CD8-positive, alpha-beta memory T cell (primary cell): ENCODE data around the gene CD69. TPM values are rescaled to one million over a fixed set of nuclear protein-coding genes. Genes with fewer than 3 reads are reported as not detected.

Source experiments
- CTCF ChIA-PET: fragments of 350-600 bp; sonication (Branson Sonifier 250); formaldehyde crosslinking; loops from one replicate; lab custom pipeline; 2021; ENCODE audit warnings: antibody characterized with exemption; lab: Charles Lee
- POLR2A ChIA-PET: fragments of 350-600 bp; sonication (Branson Sonifier 250); formaldehyde crosslinking; loops from one replicate; lab custom pipeline; 2021; ENCODE audit warnings: antibody characterized with exemption; lab: Charles Lee
- DNase-seq, 5 donors: peaks; one replicate each; pipeline versions ENCODE4 v3.0.0 to v3.0.0-alpha.2; 2020 to 2022; ENCODE audit warnings: mixed read lengths in 1 of 5
- H3K27ac ChIP-seq: one replicate; pipeline ENCODE4 v1.7.0; 2013; ENCODE audit warnings: low read depth, mild to moderate bottlenecking, low read length, moderate library complexity
- H3K27me3 ChIP-seq: 2 replicates; pipeline ENCODE4 v1.7.0; 2013; ENCODE audit warnings: low read length, mild to moderate bottlenecking; ENCODE audit not compliant: insufficient read depth, poor library complexity, severe bottlenecking
- H3K36me3 ChIP-seq: 2 replicates; pipeline ENCODE4 v1.7.0; 2013; ENCODE audit warnings: mild to moderate bottlenecking, low read length, moderate library complexity; ENCODE audit not compliant: insufficient read depth
- H3K4me1 ChIP-seq: 2 replicates; pipeline ENCODE4 v1.7.0; 2013; ENCODE audit warnings: mild to moderate bottlenecking, low read length, moderate library complexity; ENCODE audit not compliant: insufficient read depth
- H3K4me3 ChIP-seq: 2 replicates; pipeline ENCODE4 v1.7.0; 2013; ENCODE audit warnings: mild to moderate bottlenecking, low read length
- H3K9me3 ChIP-seq: 2 replicates; pipeline ENCODE4 v1.7.0; 2013; ENCODE audit warnings: mild to moderate bottlenecking, low read length
- H3K27ac Mint-ChIP-seq, 8 donors: one replicate each; pipeline ENCODE4 v1.8.0; 2020 to 2021; ENCODE audit warnings: mixed read lengths in 8 of 8, mild to moderate bottlenecking in 6 of 8, inconsistent platforms in 3 of 8, moderate library complexity in 3 of 8
- H3K27me3 Mint-ChIP-seq, 2 donors: one replicate each; pipeline ENCODE4 v1.8.0; 2020 to 2021; ENCODE audit warnings: mixed read lengths in 2 of 2, mild to moderate bottlenecking in 1 of 2, moderate library complexity in 1 of 2
- H3K36me3 Mint-ChIP-seq, 3 donors: one replicate each; pipeline ENCODE4 v1.8.0; 2020 to 2021; ENCODE audit warnings: mixed read lengths in 3 of 3, inconsistent platforms in 1 of 3, mild to moderate bottlenecking in 1 of 3
- H3K4me1 Mint-ChIP-seq, 3 donors: one replicate each; pipeline ENCODE4 v1.8.0; 2020 to 2021; ENCODE audit warnings: mixed read lengths in 3 of 3, inconsistent platforms in 1 of 3, mild to moderate bottlenecking in 1 of 3
- H3K4me3 Mint-ChIP-seq, 7 donors: one replicate each; pipeline ENCODE4 v1.8.0; 2020 to 2021; ENCODE audit warnings: mixed read lengths in 7 of 7, mild to moderate bottlenecking in 6 of 7, moderate library complexity in 4 of 7, inconsistent platforms in 2 of 7
- H3K9me3 Mint-ChIP-seq, 5 donors: one replicate each; pipeline ENCODE4 v1.8.0; 2020 to 2022; ENCODE audit warnings: mixed read lengths in 5 of 5, mild to moderate bottlenecking in 3 of 5, moderate library complexity in 2 of 5, inconsistent platforms in 1 of 5
- polyA plus RNA-seq: library from polyadenylated mRNA; unstranded; fragments of 300-500 nt; fragmentation: Illumina TruSeq; gene quantifications from one replicate; pipeline ENCODE4 v1.2.3, GENCODE V29; 2021
- total RNA-seq, 2 experiments: library from RNA; stranded (reverse); gene quantifications; one replicate each; pipeline ENCODE4 v1.2.3, GENCODE V29; 2021

CD69 gene
- total and polyA plus RNA-seq, 3 experiments from 2014 or later = 66.8 to 253 (median 67.1) TPM

DNA sequence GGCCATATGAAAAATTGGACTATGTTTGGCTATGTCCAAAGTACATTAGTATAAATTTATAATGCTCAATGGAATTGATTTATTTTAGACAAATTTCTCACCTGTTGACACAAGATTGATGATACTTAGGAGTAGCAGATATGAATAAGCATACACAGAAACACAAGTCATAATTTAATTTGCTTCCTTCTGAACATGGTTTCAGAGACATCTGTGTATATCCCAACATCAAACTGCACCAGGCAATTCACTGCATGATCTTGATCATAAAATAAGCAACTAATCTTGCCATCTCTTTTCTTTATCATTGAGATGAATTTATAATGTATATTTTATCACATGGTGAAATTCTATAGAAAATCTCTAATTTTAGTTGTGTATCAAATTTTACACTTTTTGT is 31.6 kb downstream of the CD69 start:
- Mint-ChIP-seq H3K36me3 (no peaks in the 10 kb centered on the region), H3K4me1 (peaks cover 8 to 39% (median 13%) of the 10 kb centered on the region in 3 donors), H3K4me3 (no peak overlapping the region), H3K27me3 (peaks cover 0 to 5% of the 10 kb centered on the region in 2 donors), H3K9me3 (no peaks in the 10 kb centered on the region), H3K27ac (no peak overlapping the region)
- Histone ChIP-seq H3K27me3 (no peaks in the 10 kb centered on the region), H3K9me3 (no peaks in the 10 kb centered on the region), H3K4me3 (no peak overlapping the region), H3K27ac (no peak overlapping the region), H3K36me3 (no peaks in the 10 kb centered on the region), H3K4me1 (peaks cover 3% of the 10 kb centered on the region)
- DNase-seq = no peak
- POLR2A ChIA-PET = no interaction called here
- CTCF ChIA-PET = interaction anchor here (0.9 kb wide), 2 partner anchors 21 to 93 kb away, joined by 3 read pairs; no protein-coding TSS in a partner anchor

DNA sequence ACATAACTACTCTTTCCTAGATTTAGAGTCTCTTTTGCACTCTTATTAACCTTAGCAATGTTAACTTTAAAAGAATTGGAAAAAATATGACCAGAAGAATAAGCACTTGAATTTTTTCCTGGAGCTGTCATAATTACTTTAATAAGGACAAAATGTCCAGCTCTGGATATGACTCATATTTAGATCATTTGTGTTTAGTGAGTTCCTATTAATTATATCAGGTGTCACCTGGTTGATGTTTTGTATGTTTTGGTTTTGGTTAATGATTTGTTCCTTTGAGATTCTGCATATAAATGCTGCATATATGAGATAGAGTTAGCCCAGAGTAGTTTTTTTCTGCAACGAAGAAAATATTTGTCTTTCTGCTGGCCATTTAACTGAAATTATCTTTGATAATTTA is 32.9 kb downstream of the CD69 start:
- no peaks in the 10 kb centered on the region for H3K9me3 Mint-ChIP-seq
- peaks cover 0 to 13% of the 10 kb centered on the region in 2 donors for H3K27me3 Mint-ChIP-seq
- peaks cover 0 to 6% (median 0%) of the 10 kb centered on the region in 3 donors for H3K36me3 Mint-ChIP-seq
- H3K27ac Mint-ChIP-seq = no peak overlapping the region
- no peaks in the 10 kb centered on the region for H3K9me3 ChIP-seq
- ChIA-PET POLR2A (no interaction called here), CTCF (no interaction called here)
- no peak overlapping the region for H3K4me3 ChIP-seq
- no peak overlapping the region for H3K27ac ChIP-seq
- H3K4me1 Mint-ChIP-seq = peaks cover 5 to 29% (median 7%) of the 10 kb centered on the region in 3 donors
- no peak for DNase-seq
- no peaks in the 10 kb centered on the region for H3K27me3 ChIP-seq
- H3K36me3 ChIP-seq = no peaks in the 10 kb centered on the region
- H3K4me1 ChIP-seq = no peaks in the 10 kb centered on the region
- no peak overlapping the region for H3K4me3 Mint-ChIP-seq

DNA sequence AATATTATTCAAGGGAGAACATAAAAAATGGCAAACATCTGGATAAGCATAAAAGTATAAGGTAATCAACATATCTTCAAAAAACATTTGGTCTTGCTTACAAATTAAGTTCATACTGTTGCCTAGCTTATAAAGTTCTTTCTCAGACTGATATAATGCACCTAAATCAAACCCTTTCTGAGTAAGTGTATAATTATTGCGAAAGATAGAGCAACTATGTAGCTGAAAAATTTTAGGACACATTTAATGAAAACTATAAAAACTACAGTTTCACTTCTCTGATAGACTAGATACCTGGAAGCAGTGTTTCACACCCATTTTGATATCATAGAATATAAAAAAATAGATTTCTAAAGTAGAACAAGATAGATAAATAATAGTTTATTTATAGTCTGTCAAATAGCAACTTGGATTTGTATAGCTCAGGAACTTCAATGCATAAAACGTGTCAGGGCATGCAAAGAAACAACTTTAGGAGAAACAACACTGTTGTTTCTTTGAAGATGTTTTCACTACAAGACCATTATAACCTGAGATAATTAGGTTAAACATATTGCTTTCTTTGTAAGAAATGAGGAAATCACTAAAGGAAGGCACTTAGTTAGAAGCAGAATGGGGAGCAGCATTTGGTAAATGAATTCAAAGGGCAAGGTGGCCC is 35.4 kb downstream of the CD69 start:
- ChIA-PET CTCF (interaction anchor here (1.0 to 2.5 kb wide), 3 partner anchors 17 to 25 kb away, joined by 5 to 7 read pairs (median 5); no protein-coding TSS in a partner anchor), POLR2A (no interaction called here)
- H3K27ac Mint-ChIP-seq = peak overlapping the region in 1 of 8 donors; percentile 15
- no peaks in the 10 kb centered on the region for H3K9me3 ChIP-seq
- H3K4me3 Mint-ChIP-seq = no peak overlapping the region
- no peaks in the 10 kb centered on the region for H3K27me3 ChIP-seq
- H3K27me3 Mint-ChIP-seq = peaks cover 3 to 16% of the 10 kb centered on the region in 2 donors
- no peaks in the 10 kb centered on the region for H3K36me3 ChIP-seq
- H3K4me3 ChIP-seq = no peak overlapping the region
- H3K4me1 Mint-ChIP-seq = peaks cover 0 to 13% (median 5%) of the 10 kb centered on the region in 3 donors
- H3K27ac ChIP-seq = no peak overlapping the region
- H3K9me3 Mint-ChIP-seq = no peaks in the 10 kb centered on the region
- no peaks in the 10 kb centered on the region for H3K4me1 ChIP-seq
- no peak for DNase-seq
- H3K36me3 Mint-ChIP-seq = peaks cover 0 to 6% (median 0%) of the 10 kb centered on the region in 3 donors

DNA sequence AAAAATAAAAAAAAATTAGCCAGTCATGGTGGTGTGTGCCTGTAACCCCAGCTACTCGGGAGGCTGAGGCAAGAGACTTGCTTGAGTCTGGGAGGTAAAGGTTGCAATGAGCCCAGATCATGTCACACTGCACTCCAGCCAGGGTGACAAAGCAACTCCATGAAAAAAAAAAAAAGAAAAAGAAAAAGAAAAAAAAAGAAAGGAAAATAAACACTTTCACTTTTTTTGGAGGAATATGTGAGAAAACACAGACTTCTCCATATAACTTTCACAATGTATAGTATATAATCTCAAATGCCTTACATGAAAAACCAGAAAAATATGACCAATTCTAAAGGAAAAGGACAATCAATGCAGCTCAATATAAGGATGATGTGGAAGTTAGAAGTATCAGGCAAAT is 36.7 kb downstream of the CD69 start:
- peaks cover 0 to 6% (median 0%) of the 10 kb centered on the region in 3 donors for H3K36me3 Mint-ChIP-seq
- peaks cover 3 to 16% of the 10 kb centered on the region in 2 donors for H3K27me3 Mint-ChIP-seq
- DNase-seq = no peak
- H3K27ac ChIP-seq = no peak overlapping the region
- no peak overlapping the region for H3K4me3 Mint-ChIP-seq
- H3K4me3 ChIP-seq = no peak overlapping the region
- no peak overlapping the region for H3K27ac Mint-ChIP-seq
- ChIA-PET CTCF (interaction anchor here (2.5 kb wide), 1 partner anchor 19 kb away, joined by 7 read pairs; no protein-coding TSS in a partner anchor), POLR2A (interaction anchor here (0.7 kb wide), 1 partner anchor 91 kb away, joined by 3 read pairs; no protein-coding TSS in a partner anchor)
- no peaks in the 10 kb centered on the region for H3K4me1 ChIP-seq
- no peaks in the 10 kb centered on the region for H3K27me3 ChIP-seq
- peaks cover 0 to 6% (median 5%) of the 10 kb centered on the region in 3 donors for H3K4me1 Mint-ChIP-seq
- H3K9me3 Mint-ChIP-seq = no peaks in the 10 kb centered on the region
- no peaks in the 10 kb centered on the region for H3K9me3 ChIP-seq
- no peaks in the 10 kb centered on the region for H3K36me3 ChIP-seq

DNA sequence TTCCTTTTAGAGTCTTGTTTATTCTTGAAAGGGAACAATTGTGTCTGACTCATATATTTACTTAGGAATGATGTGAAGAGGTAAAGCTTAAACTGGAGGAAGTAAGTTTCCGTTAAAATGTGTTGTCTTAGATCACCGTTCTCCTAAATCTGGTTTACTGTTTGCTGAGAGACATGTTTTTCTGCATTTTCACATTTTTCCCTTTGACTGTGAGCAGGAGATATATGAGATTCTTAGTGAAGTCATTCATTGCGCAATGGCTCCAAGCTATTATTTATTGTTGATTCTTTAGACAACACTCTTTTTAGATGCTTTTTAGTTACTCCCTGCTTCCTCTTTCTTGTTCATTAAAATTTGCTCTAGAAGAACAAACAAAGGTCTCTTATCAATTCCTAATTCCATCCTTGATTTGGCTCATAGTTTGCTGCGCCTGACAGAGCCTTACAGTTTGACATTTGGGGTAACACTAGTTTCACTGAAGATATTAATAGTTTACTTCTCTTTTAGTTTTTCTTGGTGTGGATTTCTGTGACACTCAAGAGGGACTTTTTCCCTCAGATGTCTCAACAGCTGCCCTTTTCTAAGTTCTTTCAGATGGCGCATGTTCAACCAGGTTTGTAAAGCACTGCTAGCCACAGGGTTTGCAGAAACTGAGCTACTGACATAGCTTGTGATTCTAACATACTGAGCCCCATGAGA is 39.2 kb downstream of the CD69 start:
- H3K36me3 Mint-ChIP-seq = peaks cover 0 to 6% (median 0%) of the 10 kb centered on the region in 3 donors
- no peak overlapping the region for H3K27ac Mint-ChIP-seq
- Histone ChIP-seq H3K36me3 (no peaks in the 10 kb centered on the region), H3K4me1 (no peaks in the 10 kb centered on the region), H3K27ac (no peak overlapping the region), H3K4me3 (no peak overlapping the region), H3K27me3 (no peaks in the 10 kb centered on the region), H3K9me3 (no peaks in the 10 kb centered on the region)
- no peak overlapping the region for H3K4me3 Mint-ChIP-seq
- H3K9me3 Mint-ChIP-seq = no peaks in the 10 kb centered on the region
- ChIA-PET CTCF (interaction anchor here (2.2 kb wide), 1 partner anchor 14 kb away, joined by 11 read pairs; no protein-coding TSS in a partner anchor), POLR2A (interaction anchor here (0.6 to 0.9 kb wide), 2 partner anchors 13 to 204 kb away, joined by 3 read pairs; no protein-coding TSS in a partner anchor)
- H3K27me3 Mint-ChIP-seq = peaks cover 3 to 16% of the 10 kb centered on the region in 2 donors
- H3K4me1 Mint-ChIP-seq = peaks cover 0 to 5% (median 4%) of the 10 kb centered on the region in 3 donors
- no peak for DNase-seq

DNA sequence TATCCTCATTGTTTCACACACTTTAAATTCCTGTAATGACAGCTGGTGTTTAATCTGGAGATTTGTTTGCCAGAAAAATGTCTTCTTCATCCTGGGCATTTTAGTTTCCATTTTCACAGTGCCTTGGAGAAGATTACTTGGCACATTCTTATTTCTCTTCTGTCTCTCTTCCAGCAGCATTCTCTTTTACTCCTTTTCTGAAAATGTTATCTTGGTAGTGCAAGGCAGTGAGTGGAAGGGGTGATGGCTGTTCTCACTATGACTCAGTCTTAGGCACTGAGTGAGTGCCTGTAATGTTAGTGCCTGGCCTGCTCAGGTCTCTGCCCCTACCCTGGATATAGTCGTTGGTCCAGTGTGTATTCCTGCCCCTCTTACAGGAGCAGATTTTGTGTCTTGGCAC is 40.9 kb downstream of the CD69 start:
- no peak overlapping the region for H3K27ac ChIP-seq
- H3K4me3 ChIP-seq = no peak overlapping the region
- H3K36me3 Mint-ChIP-seq = peaks cover 0 to 6% (median 2%) of the 10 kb centered on the region in 3 donors
- H3K9me3 ChIP-seq = no peaks in the 10 kb centered on the region
- DNase-seq = no peak
- ChIA-PET POLR2A (no interaction called here), CTCF (no interaction called here)
- H3K4me1 ChIP-seq = no peaks in the 10 kb centered on the region
- H3K27me3 ChIP-seq = no peaks in the 10 kb centered on the region
- no peak overlapping the region for H3K27ac Mint-ChIP-seq
- H3K4me1 Mint-ChIP-seq = peaks cover 0 to 15% (median 7%) of the 10 kb centered on the region in 3 donors
- no peaks in the 10 kb centered on the region for H3K9me3 Mint-ChIP-seq
- H3K4me3 Mint-ChIP-seq = no peak overlapping the region
- H3K27me3 Mint-ChIP-seq = peaks cover 3 to 16% of the 10 kb centered on the region in 2 donors
- H3K36me3 ChIP-seq = no peaks in the 10 kb centered on the region

DNA sequence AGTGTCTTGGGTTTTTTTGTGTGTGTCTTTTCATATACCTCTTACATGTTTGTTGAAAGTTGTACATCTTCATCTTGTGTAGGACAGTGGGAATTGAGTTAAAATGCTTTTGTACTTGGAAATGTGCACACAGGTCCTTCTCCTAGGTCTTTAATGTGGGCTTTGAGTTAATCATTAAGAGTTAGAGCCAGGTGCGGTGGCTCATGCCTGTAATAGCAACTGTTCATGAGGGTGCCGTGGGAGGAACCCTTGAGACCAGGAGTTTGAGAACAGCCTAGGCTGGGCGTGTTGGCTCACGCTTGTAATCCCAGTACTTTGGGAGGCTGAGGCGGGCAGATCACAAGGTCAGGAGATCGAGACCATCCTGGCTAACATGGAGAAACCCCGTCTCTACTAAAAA is 41.7 kb downstream of the CD69 start:
- Mint-ChIP-seq H3K27me3 (peaks cover 3 to 10% of the 10 kb centered on the region in 2 donors), H3K27ac (peak overlapping the region in 1 of 8 donors; percentile 17), H3K4me1 (peaks cover 0 to 11% (median 7%) of the 10 kb centered on the region in 3 donors), H3K9me3 (no peaks in the 10 kb centered on the region), H3K4me3 (peak overlapping the region in 1 of 7 donors; percentile 36), H3K36me3 (peaks cover 0 to 6% (median 2%) of the 10 kb centered on the region in 3 donors)
- no peak overlapping the region for H3K4me3 ChIP-seq
- no peaks in the 10 kb centered on the region for H3K4me1 ChIP-seq
- H3K27me3 ChIP-seq = no peaks in the 10 kb centered on the region
- H3K9me3 ChIP-seq = no peaks in the 10 kb centered on the region
- ChIA-PET POLR2A (no interaction called here), CTCF (interaction anchor here (2.3 kb wide), 1 partner anchor 11 kb away, joined by 12 read pairs; no protein-coding TSS in a partner anchor)
- DNase-seq = no peak
- H3K36me3 ChIP-seq = no peaks in the 10 kb centered on the region
- H3K27ac ChIP-seq = no peak overlapping the region
